CD14-positive monocyte (primary cell): ENCODE data around the gene ZNG1E. TPM values are rescaled to one million over a fixed set of nuclear protein-coding genes. Genes with fewer than 3 reads are reported as not detected.
"Not testable (repeated sequence)": the region's sequence is repeated elsewhere in the genome, so short reads cannot be mapped to it uniquely, and the experiment has no call there.

Experiments
- DNase-seq, 3 donors: peaks; one replicate each; pipeline ENCODE4 v3.0.0-alpha.2; 2011 to 2022
- H2AFZ ChIP-seq: 2 replicates; pipeline ENCODE4 v1.6.0; 2012; ENCODE audit warnings: mild to moderate bottlenecking, low read depth, low read length, inconsistent platforms; ENCODE audit not compliant: insufficient read depth, poor library complexity, severe bottlenecking
- H3K27ac ChIP-seq, 2 donors: 1 replicate in 1 of 2; 2 replicates in 1 of 2; pipeline ENCODE4 v1.5.1; 2012 to 2013; ENCODE audit warnings: low read length in 2 of 2, control low read depth in 1 of 2, inconsistent platforms in 1 of 2, low read depth in 1 of 2, mild to moderate bottlenecking in 1 of 2
- H3K27me3 ChIP-seq, 2 donors: one replicate each; pipeline versions ENCODE4 v1.6.0 to v1.6.1; 2011 to 2013; ENCODE audit warnings: low read length in 2 of 2; ENCODE audit not compliant: control insufficient read depth in 2 of 2, insufficient read depth in 2 of 2
- H3K36me3 ChIP-seq, 2 donors: replicated peaks in 1 of 2; 1 replicate in 1 of 2; 2 replicates in 1 of 2; pipeline versions ENCODE4 v1.5.1 to v1.6.1; 2012 to 2013; ENCODE audit warnings: low read length in 2 of 2, control low read depth in 1 of 2, inconsistent platforms in 1 of 2, mild to moderate bottlenecking in 1 of 2; ENCODE audit not compliant: insufficient read depth in 2 of 2, control insufficient read depth in 1 of 2
- H3K4me1 ChIP-seq, 2 donors: 1 replicate in 1 of 2; 2 replicates in 1 of 2; pipeline versions ENCODE4 v1.5.1 to v1.6.1; 2012 to 2013; ENCODE audit warnings: low read length in 2 of 2, control low read depth in 1 of 2, inconsistent platforms in 1 of 2, mild to moderate bottlenecking in 1 of 2, moderate library complexity in 1 of 2; ENCODE audit not compliant: insufficient read depth in 2 of 2, control insufficient read depth in 1 of 2
- H3K4me2 ChIP-seq: replicated peaks from 2 replicates; pipeline ENCODE3; 2012; ENCODE audit warnings: low read length, moderate library complexity, mild to moderate bottlenecking; ENCODE audit not compliant: poor library complexity, severe bottlenecking; ENCODE audit errors: extremely low read depth
- H3K4me3 ChIP-seq, 3 experiments: fragments of 200-600 bp in 1 of 3; sonication (generic) in 1 of 3; replicated peaks in 1 of 3; 1 replicate in 2 of 3; 2 replicates in 1 of 3; pipeline ENCODE4 v1.5.1; 2011 to 2013; ENCODE audit warnings: low read length in 3 of 3, mild to moderate bottlenecking in 3 of 3, control low read depth in 2 of 3, low read depth in 2 of 3, inconsistent platforms in 1 of 3, moderate library complexity in 1 of 3
- H3K79me2 ChIP-seq: 2 replicates; pipeline ENCODE4 v1.6.0; 2012; ENCODE audit warnings: mild to moderate bottlenecking, control low read depth, inconsistent platforms, low read length, moderate library complexity; ENCODE audit not compliant: insufficient read depth
- H3K9ac ChIP-seq: 2 replicates; pipeline ENCODE4 v1.6.0; 2017; ENCODE audit warnings: low read length, mild to moderate bottlenecking; ENCODE audit not compliant: insufficient read depth, poor library complexity, severe bottlenecking
- H3K9me3 ChIP-seq, 2 donors: replicated peaks in 1 of 2; 1 replicate in 1 of 2; 2 replicates in 1 of 2; pipeline versions ENCODE4 v1.5.1 to v1.6.1; 2012 to 2013; ENCODE audit warnings: low read length in 2 of 2, control low read depth in 1 of 2; ENCODE audit not compliant: control insufficient read depth in 1 of 2, insufficient read depth in 1 of 2
- H4K20me1 ChIP-seq: 2 replicates; pipeline ENCODE4 v1.6.0; 2012; ENCODE audit warnings: mild to moderate bottlenecking, low read length, control low read depth, moderate library complexity; ENCODE audit not compliant: insufficient read depth
- H3K27ac Mint-ChIP-seq, 7 donors: one replicate each; pipeline ENCODE4 v1.8.0; 2020; ENCODE audit warnings: mild to moderate bottlenecking in 7 of 7, mixed read lengths in 7 of 7, moderate library complexity in 6 of 7, inconsistent platforms in 2 of 7
- H3K27me3 Mint-ChIP-seq, 3 donors: one replicate each; pipeline ENCODE4 v1.8.0; 2021 to 2022; ENCODE audit warnings: low read depth in 3 of 3, mild to moderate bottlenecking in 3 of 3, mixed read lengths in 3 of 3, moderate library complexity in 3 of 3, inconsistent platforms in 1 of 3
- H3K36me3 Mint-ChIP-seq, 2 donors: one replicate each; pipeline ENCODE4 v1.8.0; 2020; ENCODE audit warnings: mixed read lengths in 2 of 2, inconsistent platforms in 1 of 2, mild to moderate bottlenecking in 1 of 2
- H3K4me1 Mint-ChIP-seq: one replicate; pipeline ENCODE4 v1.8.0; 2020; ENCODE audit warnings: mild to moderate bottlenecking, mixed read lengths
- H3K4me3 Mint-ChIP-seq, 2 donors: one replicate each; pipeline ENCODE4 v1.8.0; 2020; ENCODE audit warnings: mild to moderate bottlenecking in 2 of 2, mixed read lengths in 2 of 2, moderate library complexity in 1 of 2
- H3K9me3 Mint-ChIP-seq, 7 donors: one replicate each; pipeline ENCODE4 v1.8.0; 2020 to 2022; ENCODE audit warnings: mixed read lengths in 7 of 7, mild to moderate bottlenecking in 6 of 7, moderate library complexity in 6 of 7, inconsistent platforms in 2 of 7
- WGBS: methylation state at CpG from one replicate; pipeline ENCODE4 v1.1.5; 2013; ENCODE audit warnings: missing lambda C conversion rate; ENCODE audit not compliant: insufficient coverage; 5-methylcytosine and 5-hydroxymethylcytosine counted together
- intact Hi-C, 2 donors: fragments of 100-400 bp; cut with micrococcal nuclease; formaldehyde crosslinking; loops; one replicate each; pipeline versions ENCODE4 v1.15.0 to v1.15.1; 2023
- polyA plus RNA-seq, 3 donors: library from polyadenylated mRNA; depleted of rRNA in 1 of 3; unstranded in 2 of 3; stranded (reverse) in 1 of 3; fragments of 300-500 nt in 2 of 3; fragments of >200 nt in 1 of 3; fragmentation: Illumina TruSeq in 2 of 3; gene quantifications; 1 replicate in 2 of 3; 2 replicates in 1 of 3; pipeline ENCODE4 v1.2.3, GENCODE V29; 2012 to 2021

ZNG1E gene
- polyA plus RNA-seq, 3 donors = 27.8 to 37.3 (median 36.8) TPM

DNA sequence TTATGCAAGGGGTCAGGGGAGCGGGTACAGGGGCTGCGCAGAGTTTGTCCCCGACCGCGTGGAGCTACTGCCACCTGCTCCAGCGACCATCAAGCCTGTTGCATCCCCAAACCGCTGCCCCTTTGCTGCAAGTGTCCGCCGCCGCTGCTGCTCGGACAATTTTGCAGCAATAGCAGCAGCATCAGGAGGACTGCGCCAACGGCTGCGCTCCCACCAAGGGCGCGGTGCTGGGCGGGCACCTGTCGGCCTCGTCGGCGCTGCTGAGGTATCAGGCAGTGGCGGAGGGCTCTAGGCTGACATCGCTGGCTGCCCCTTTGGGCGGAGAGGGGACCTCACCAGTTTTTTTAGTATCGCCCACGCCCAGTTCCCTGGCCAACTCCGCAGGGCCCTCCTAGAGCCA lies 62.4 kb downstream of the ZNG1E start:
- H3K79me2 ChIP-seq, H3K4me3 ChIP-seq, H3K27ac ChIP-seq, H3K27me3 ChIP-seq, H3K4me2 ChIP-seq, intact Hi-C loops, H3K4me1 ChIP-seq, H3K9me3 ChIP-seq, H3K36me3 ChIP-seq, H3K9ac ChIP-seq, H4K20me1 ChIP-seq, H3K27ac Mint-ChIP-seq, DNase-seq, H3K4me3 Mint-ChIP-seq, H3K9me3 Mint-ChIP-seq, H2AFZ ChIP-seq, H3K4me1 Mint-ChIP-seq, H3K36me3 Mint-ChIP-seq: not testable (repeated sequence)
- H3K27me3 Mint-ChIP-seq = peaks cover 10 to 15% (median 13%) of the 10 kb centered on the region in 3 donors
- no CpG with 5 or more reads among the region's 27 CpGs for WGBS

Other genes with a start within 250 kb of the ZNG1E start
- not detected for gene FOXD4L4, start 61.2 kb downstream of the ZNG1E start, polyA plus RNA-seq